Measurements from ENCODE around the gene NCR2.

Gene NCR2

GRCh38 chr6:41331401-41332150 lies 3.8 kb upstream of the NCR2 start:
- no peak for DNase-seq (ENCODE audit: low read depth in 3 of 3)

DNA sequence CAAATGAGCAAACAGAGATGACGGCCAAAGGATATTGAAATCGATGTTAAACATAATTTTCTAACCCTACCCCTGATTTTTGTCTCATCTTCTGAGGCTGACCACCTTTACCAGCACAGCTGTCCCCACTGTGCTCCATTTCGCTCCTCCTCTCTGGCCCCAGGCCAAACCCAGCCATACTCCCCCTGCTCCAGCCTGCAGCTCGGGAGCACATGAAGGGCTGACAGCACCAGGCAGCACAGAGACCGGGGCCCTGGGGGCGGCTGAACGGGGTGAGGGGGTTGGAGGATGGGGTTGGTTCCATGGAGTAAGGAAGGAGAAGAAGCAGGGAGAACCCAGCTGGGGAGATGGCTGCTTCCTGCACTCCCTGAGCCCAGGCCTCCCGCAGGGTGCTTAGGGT lies 3.2 kb upstream of the NCR2 start:
- no peak for DNase-seq (ENCODE audit: low read depth in 3 of 3)

GRCh38 chr6:41332842-41333736 lies 2.3 kb upstream of the NCR2 start:
- DNase-seq (ENCODE audit: low read depth in 3 of 3) = no peak

- no peak for DNase-seq (ENCODE audit: low read depth in 3 of 3)
Measured at GRCh38 chr6:41334482-41335040, 847 bp upstream of the NCR2 start.

GRCh38 chr6:41335943-41336342 lies 535 bp downstream of the NCR2 start:
- DNase-seq (ENCODE audit: low read depth in 3 of 3) = no peak

DNA sequence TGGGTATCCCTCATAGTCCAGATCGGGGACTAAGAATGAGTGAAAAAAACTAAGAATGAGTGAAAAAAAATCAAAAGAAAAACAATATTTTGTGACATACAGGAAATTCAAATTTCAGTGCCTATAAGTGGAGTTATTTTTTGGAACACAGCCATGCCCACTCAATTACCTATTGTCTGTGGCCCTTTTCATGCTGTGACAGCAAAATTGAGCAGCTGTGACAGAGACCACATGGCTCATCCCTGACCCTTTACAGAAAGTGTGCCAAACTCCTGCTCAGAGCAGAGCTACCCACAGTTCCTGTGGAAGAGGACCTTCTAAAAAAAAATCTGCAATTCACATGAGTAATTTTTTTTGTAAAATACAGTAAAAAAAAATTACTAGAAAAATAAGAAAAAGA lies 1.4 kb downstream of the NCR2 start:
- no peak for DNase-seq (ENCODE audit: low read depth in 3 of 3)

DNA sequence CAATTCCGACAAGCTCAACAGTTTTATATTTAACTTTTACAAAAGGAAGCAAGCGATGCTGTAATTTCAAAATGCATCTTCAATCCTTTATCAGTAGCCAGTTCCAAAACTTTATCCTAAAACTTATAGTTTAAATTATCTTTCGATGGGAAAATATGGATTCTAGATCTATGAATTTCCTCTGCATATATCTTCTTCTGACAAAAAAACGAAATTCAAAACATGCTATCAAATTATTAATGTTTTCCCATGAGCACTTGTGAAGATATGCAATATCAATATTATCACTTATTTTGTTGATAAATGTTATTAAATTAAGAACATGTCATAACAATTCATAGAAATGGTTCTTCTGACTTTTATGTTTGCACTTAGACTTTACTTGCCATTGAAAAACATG lies 2.3 kb downstream of the NCR2 start:
- DNase-seq (ENCODE audit: low read depth in 3 of 3) = no peak

- no peak for DNase-seq (ENCODE audit: low read depth in 3 of 3)
Measured at GRCh38 chr6:41338659-41339058, 3.3 kb downstream of the NCR2 start.

DNA sequence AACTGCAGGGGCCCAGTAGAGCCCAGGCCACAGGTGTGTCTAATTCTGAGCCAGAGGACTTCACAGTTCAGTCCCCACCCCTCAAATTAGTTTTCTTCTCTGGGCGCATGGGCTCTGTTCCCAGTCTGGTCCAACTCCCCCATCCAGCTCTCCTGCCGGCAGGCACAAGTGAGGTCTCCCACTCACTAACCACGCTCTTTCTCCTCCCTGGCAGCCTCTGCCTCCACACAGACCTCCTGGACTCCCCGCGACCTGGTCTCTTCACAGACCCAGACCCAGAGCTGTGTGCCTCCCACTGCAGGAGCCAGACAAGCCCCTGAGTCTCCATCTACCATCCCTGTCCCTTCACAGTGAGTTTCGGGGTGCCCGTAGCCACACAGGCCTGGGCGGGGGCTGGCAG lies 6.2 kb downstream of the NCR2 start:
- no peak for DNase-seq (ENCODE audit: low read depth in 3 of 3)

GRCh38 chr6:41342241-41342640 lies 6.8 kb downstream of the NCR2 start:
- no peak for DNase-seq (ENCODE audit: low read depth in 3 of 3)

DNA sequence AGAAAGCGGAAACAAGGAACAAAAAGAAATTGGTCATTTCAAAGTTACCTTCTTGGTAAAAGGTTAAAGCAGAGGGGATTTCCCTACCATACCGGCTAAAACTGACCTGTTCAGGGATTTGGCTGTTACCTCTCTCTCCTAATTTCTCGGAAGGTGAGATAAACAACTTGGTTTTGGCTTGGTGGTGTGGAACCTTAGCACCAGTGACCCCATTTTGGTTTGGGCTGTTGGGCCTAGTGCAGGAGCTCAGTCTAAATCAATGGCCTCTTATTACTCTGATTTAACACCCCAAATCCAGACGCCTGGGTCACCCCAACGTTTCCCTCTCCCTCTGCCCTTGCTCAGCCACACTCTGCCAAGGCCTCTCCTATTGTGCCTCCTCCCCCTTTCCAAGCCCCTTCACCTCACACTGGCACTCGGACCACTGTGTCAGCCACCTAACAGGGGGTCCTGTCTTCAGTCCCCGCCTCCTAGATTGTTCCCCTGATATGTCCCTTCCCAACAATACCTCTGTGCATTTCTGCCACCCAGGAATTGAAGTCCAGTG lies 8.3 kb downstream of the NCR2 start:
- no peak for DNase-seq (ENCODE audit: low read depth in 3 of 3)

DNA sequence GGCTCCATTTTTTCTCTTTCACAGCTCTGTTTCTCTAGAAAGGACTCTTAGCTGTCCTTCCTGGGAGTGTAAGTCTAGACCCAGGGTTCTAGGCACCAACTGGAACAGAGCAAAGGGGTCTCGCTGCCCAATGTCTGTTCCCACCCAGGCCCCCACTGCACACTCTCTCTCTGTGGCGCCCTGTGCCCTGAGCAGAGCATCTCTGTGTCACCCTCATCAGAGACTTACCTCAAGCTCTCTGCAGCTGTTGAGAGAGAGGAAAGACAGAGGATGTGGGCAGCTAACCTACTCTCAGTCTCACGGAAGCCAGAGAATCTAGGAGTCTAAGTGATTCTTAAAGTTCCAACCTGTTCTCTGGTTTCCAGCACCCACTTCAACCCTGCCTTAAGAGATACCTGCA lies 9.5 kb downstream of the NCR2 start:
- DNase-seq (ENCODE audit: low read depth in 3 of 3) = no peak

GRCh38 chr6:41345901-41346300 lies 10.5 kb downstream of the NCR2 start:
- DNase-seq (ENCODE audit: low read depth in 3 of 3) = no peak

GRCh38 chr6:41346441-41346840 lies 11.0 kb downstream of the NCR2 start:
- DNase-seq (ENCODE audit: low read depth in 3 of 3) = no peak

DNA sequence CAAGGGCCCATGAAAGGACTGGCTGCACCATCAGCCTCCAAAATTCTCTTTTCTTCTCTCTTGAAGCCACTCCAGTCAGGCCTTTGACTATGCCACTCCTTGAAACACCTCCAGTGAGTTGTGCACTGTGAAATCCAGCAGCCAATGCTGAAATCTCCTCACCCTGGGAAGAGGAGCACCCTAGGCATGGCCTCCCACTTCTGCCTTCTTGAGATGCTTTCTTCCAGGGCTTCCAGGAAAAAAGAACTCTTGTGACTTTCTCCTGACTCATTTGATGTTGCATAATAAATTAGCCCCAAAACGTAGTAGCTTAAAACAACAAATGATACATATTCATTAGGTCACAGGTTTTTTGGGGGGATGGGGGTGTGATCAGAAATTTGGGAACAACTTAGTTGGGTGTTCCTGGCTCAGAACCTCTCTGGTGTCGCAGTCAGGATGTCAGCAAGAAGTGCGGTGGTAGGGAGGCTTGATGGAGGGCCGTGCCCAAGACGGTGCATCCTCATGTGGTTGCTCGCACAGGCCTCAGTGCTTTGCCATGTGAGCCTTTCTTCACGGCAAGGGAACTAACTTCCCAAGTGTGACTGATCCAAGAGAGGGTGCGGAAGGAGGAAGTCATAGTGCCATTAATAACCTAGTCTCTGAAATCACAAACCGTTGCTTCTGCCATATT lies 12.1 kb downstream of the NCR2 start:
- no peak for DNase-seq (ENCODE audit: low read depth in 3 of 3)

DNA sequence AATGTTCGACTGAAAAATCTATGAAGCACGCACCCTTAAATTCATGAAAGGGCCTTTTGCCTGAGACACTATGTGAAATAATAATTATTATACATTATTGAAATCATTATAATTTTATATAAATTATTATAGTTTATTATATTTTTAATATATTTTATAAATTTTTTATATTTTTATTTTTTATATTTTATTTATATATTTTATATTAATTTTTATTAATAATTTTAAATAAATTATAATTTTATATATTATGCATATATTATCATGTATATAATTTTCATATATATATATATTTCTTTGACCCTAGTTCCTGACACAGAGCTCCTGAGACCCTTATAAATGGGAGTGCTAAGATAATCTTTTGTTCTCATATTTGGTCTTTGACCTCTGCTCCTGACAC lies 13.5 kb downstream of the NCR2 start:
- no peak for DNase-seq (ENCODE audit: low read depth in 3 of 3)

DNA sequence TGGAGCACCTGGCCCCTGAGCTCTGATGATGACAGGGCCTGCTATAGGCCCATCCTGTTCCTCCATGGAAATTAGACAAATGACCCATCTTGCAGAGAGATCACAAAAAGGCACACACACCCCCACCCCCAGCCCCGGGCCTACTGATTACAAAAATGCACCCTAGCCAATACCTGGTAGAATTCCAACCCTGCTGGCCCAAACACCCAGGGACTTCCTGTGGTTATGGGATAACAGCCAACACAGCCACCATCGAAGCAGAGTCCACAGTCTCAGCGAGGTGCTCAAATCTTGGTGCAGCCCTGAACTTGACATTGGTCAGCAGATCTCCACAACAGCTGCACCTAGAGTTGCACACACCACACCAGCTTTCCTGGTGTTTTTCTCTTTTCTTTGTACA lies 17.0 kb downstream of the NCR2 start:
- DNase-seq (ENCODE audit: low read depth in 3 of 3) = no peak

- DNase-seq (ENCODE audit: low read depth in 3 of 3) = no peak
Measured at GRCh38 chr6:41352907-41353306, 17.5 kb downstream of the NCR2 start.

GRCh38 chr6:41353333-41353732 lies 17.9 kb downstream of the NCR2 start:
- no peak for DNase-seq (ENCODE audit: low read depth in 3 of 3)

DNA sequence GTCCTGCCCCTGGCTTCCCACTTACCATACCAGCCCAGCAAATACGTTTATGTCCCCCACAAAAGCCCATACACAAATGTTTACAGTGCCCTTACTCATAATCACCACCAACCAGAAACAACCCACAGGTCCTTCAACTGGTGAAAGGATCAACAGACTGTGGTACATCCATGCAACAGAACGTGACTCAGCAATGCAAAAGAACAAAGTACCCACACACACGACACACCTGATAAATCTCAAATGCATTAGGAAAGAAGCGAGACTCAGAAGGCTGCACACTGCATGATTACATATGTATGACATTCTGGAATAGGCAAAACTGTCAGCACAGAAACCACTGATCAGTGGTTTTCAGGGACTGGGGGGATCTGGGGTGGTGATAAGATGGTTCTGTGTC lies 20.5 kb downstream of the NCR2 start:
- no peak for DNase-seq (ENCODE audit: low read depth in 3 of 3)

DNA sequence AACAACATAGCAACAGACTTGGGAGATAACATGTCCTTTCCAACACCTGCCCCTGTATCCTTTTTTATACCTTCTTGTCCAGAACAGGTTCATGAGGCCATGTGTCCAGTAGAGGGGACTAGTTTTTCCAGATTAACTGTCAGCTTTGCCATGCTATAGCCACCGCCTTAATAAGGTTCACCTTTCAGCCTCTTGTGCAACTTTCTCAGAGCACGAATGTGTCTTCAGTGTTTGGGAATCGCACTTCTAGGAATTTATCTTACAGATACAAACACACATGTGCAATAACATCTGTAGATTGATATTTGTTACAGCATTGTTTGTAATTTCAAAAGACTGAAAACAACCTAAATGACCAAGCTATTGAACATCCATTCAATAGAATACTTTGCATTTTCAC lies 21.4 kb downstream of the NCR2 start:
- no peak for DNase-seq (ENCODE audit: low read depth in 3 of 3)

- DNase-seq (ENCODE audit: low read depth in 3 of 3) = no peak
Measured at GRCh38 chr6:41358503-41358902, 23.1 kb downstream of the NCR2 start.

Data from stimulated activated CD4-positive, alpha-beta T cell treated with anti-CD3 and anti-CD28 coated beads, TNF-alpha, amount 100 ng/mL, for 48 hours (primary cell).